HEK293T (cell line): ENCODE measurements around the gene DERL3.

Source experiments
- CTCF ChIA-PET: fragments of 350-600 bp; formaldehyde crosslinking; extraction: SDS; loops from one replicate; lab custom pipeline; 2021; ENCODE audit warnings: antibody characterized with exemption, inconsistent platforms; lab: Yijun Ruan, JAX
- POLR2A ChIA-PET: fragments of 350-600 bp; formaldehyde crosslinking; extraction: SDS; loops from one replicate; lab custom pipeline; 2020; ENCODE audit warnings: antibody characterized with exemption, inconsistent platforms; lab: Yijun Ruan, JAX
- DNase-seq: peaks from one replicate; pipeline ENCODE4 v3.0.0; 2012; ENCODE audit warnings: mixed read lengths; ENCODE audit errors: extremely low spot score
- ARNT ChIP-seq: fragments of 450-650 bp; IDR thresholded peaks from 2 replicates; pipeline ENCODE4 v1.6.1; 2017; ENCODE audit warnings: mild to moderate bottlenecking
- BHLHE40 ChIP-seq: fragments of 450-650 bp; IDR thresholded peaks from 2 replicates; pipeline ENCODE4 v1.6.1; 2016; ENCODE audit warnings: mild to moderate bottlenecking, moderate library complexity, borderline replicate concordance
- CTBP1 ChIP-seq: fragments of 450-650 bp; IDR thresholded peaks from 2 replicates; pipeline ENCODE4 v1.6.1; 2016; ENCODE audit warnings: borderline replicate concordance
- ELF4 ChIP-seq: fragments of 450-650 bp; IDR thresholded peaks from 2 replicates; pipeline ENCODE4 v1.6.1; 2017; ENCODE audit warnings: antibody characterized with exemption
- FOXA1 ChIP-seq: fragments of 450-650 bp; IDR thresholded peaks from 2 replicates; pipeline ENCODE4 v1.6.1; 2016; ENCODE audit warnings: mild to moderate bottlenecking
- FOXK2 ChIP-seq: fragments of 450-650 bp; IDR thresholded peaks from 2 replicates; pipeline ENCODE4 v1.6.1; 2016; ENCODE audit warnings: mild to moderate bottlenecking
- FOXM1 ChIP-seq: fragments of 450-650 bp; IDR thresholded peaks from 2 replicates; pipeline ENCODE4 v1.6.1; 2017; ENCODE audit warnings: mild to moderate bottlenecking, borderline replicate concordance
- HDGF ChIP-seq: fragments of 450-650 bp; IDR thresholded peaks from 2 replicates; pipeline ENCODE4 v1.6.1; 2017; ENCODE audit warnings: antibody characterized with exemption, borderline replicate concordance
- L3MBTL2 ChIP-seq: fragments of 450-650 bp; conservative IDR thresholded peaks from 2 replicates; pipeline ENCODE4 v1.6.1; 2016; ENCODE audit warnings: mild to moderate bottlenecking
- LEF1 ChIP-seq: fragments of 450-650 bp; IDR thresholded peaks from 2 replicates; pipeline ENCODE4 v1.6.1; 2017; ENCODE audit warnings: mild to moderate bottlenecking, borderline replicate concordance
- NFRKB ChIP-seq: fragments of 450-650 bp; IDR thresholded peaks from 2 replicates; pipeline ENCODE4 v1.6.1; 2016; ENCODE audit warnings: mild to moderate bottlenecking, moderate library complexity
- PKNOX1 ChIP-seq: fragments of 450-650 bp; IDR thresholded peaks from 2 replicates; pipeline ENCODE4 v1.6.1; 2016
- SP1 ChIP-seq: fragments of 450-650 bp; IDR thresholded peaks from 2 replicates; pipeline ENCODE4 v1.6.1; 2017
- SUZ12 ChIP-seq: fragments of 450-650 bp; IDR thresholded peaks from 2 replicates; pipeline ENCODE4 v1.6.1; 2016; ENCODE audit warnings: mild to moderate bottlenecking
- TARDBP ChIP-seq: fragments of 450-650 bp; IDR thresholded peaks from 2 replicates; pipeline ENCODE4 v1.6.1; 2016
- ZNF384 ChIP-seq: fragments of 450-650 bp; IDR thresholded peaks from 2 replicates; pipeline ENCODE4 v1.6.1; 2016

Gene DERL3

GRCh38 chr22:23829845-23830372 lies 8.9 kb downstream of the DERL3 start:
- ChIA-PET CTCF (no interaction called here), POLR2A (interaction anchor here (2.2 kb wide), 1 partner anchor 28 kb away, joined by 7 read pairs; the partner anchor contains the start of gene SLC2A11)
- TF ChIP-seq NFRKB: no peak
- no peak for TF ChIP-seq BHLHE40
- no peak for DNase-seq

GRCh38 chr22:23828800-23829680 lies 9.8 kb downstream of the DERL3 start:
- TF ChIP-seq NFRKB (no peak), SP1 (no peak), FOXA1 (no peak), FOXM1 (no peak), HDGF (no peak), FOXK2 (no peak), TARDBP (no peak), L3MBTL2 (no peak), BHLHE40 (no peak), SUZ12 (no peak), ZNF384 (no peak), ELF4 (no peak), PKNOX1 (no peak), ARNT (no peak), CTBP1 (no peak), LEF1 (no peak)
- POLR2A ChIA-PET: interaction anchor here (2.2 kb wide), 1 partner anchor 28 kb away, joined by 7 read pairs; the partner anchor contains the start of gene SLC2A11
- no peak for DNase-seq

GRCh38 chr22:23827351-23827995 lies 11.3 kb downstream of the DERL3 start:
- no peak for TF ChIP-seq ZNF384
- TF ChIP-seq SUZ12: no peak
- no peak for TF ChIP-seq SP1
- no peak for TF ChIP-seq L3MBTL2
- TF ChIP-seq PKNOX1: no peak
- no peak for TF ChIP-seq BHLHE40
- no peak for TF ChIP-seq FOXK2
- TF ChIP-seq FOXA1: no peak
- TF ChIP-seq ELF4: no peak
- no peak for DNase-seq
- ChIA-PET CTCF (no interaction called here), POLR2A (no interaction called here)

More at GRCh38 chr22:23828800-23829680, 9.8 kb downstream of the DERL3 start:
- CTCF ChIA-PET: interaction anchor here (0.7 kb wide), 1 partner anchor 61 kb away, joined by 3 read pairs; the partner anchor contains the start of gene CHCHD10

GRCh38 chr22:23826510-23827350 lies 12.1 kb downstream of the DERL3 start:
- no peak for DNase-seq
- POLR2A ChIA-PET: interaction anchor here (2.5 kb wide), 1 partner anchor 31 kb away, joined by 14 read pairs; the partner anchor contains the start of gene SLC2A11
- TF ChIP-seq PKNOX1 (no peak), BHLHE40 (no peak), ELF4 (no peak), HDGF (no peak), ZNF384 (no peak)
- CTCF ChIA-PET: no interaction called here

GRCh38 chr22:23825246-23825905 lies 13.4 kb downstream of the DERL3 start:
- POLR2A ChIA-PET: interaction anchor here (1.2 to 2.5 kb wide), 2 partner anchors 10 to 32 kb away, joined by 4 to 14 read pairs; partner anchors contain the start of gene SLC2A11
- CTCF ChIA-PET: interaction anchor here (1.2 kb wide), 1 partner anchor 32 kb away, joined by 3 read pairs; the partner anchor contains the start of gene SLC2A11

More at GRCh38 chr22:23825246-23825905, 13.4 kb downstream of the DERL3 start:
- DNase-seq: no peak
- TF ChIP-seq FOXA1 (no peak), HDGF (no peak)
